ENCODE data around the gene ETV6.
"Not testable (repeated sequence)": the region's sequence is repeated elsewhere in the genome, so short reads cannot be mapped to it uniquely, and the experiment has no call there.

Gene ETV6

DNA sequence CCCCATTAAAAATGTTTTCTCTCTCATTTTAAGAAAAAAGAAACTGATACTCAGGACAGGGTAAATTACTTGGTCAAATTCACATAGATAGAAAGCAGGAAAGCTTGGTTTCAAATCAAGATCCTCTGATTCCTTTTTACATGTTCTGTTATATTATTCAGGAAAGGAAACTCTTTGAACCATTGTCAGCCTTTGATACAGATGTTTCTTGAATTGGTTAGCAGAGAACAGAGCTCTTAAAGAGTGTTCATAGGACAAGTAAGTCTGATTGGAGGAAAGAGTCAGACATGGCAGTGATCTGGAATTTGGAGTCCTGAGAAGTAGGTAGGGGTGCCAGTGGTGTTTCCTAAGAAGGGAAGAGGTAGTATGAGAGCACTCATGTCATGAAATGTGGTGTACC, 256.1 kb downstream of the ETV6 start:
- in situ Hi-C loops (cut with HindIII; ENCODE audit: low sequenced_read_pairs), result loop anchor here (5.0 kb wide), 1 partner anchor 42 kb away; no protein-coding TSS in a partner anchor
- DNase-seq (ENCODE audit: low read depth), result no peak
- no peak for TF ChIP-seq CTCF (IDR thresholded peaks at IDR 0.05; ENCODE audit: low read depth, low read length, missing control alignments)
- H3K4me3 ChIP-seq (ENCODE audit: low read depth, low read length), result no peak overlapping the region

GRCh38 chr12:11906286-11906935, 256.9 kb downstream of the ETV6 start:
- H3K4me3 ChIP-seq (ENCODE audit: low read depth, low read length), result no peak overlapping the region
- in situ Hi-C loops (cut with HindIII; ENCODE audit: low sequenced_read_pairs), result loop anchor here (5.0 kb wide), 1 partner anchor 41 kb away; no protein-coding TSS in a partner anchor
- peak; percentile 18 for DNase-seq (ENCODE audit: low read depth)
- no peak for TF ChIP-seq CTCF (IDR thresholded peaks at IDR 0.05; ENCODE audit: low read depth, low read length, missing control alignments)

DNA sequence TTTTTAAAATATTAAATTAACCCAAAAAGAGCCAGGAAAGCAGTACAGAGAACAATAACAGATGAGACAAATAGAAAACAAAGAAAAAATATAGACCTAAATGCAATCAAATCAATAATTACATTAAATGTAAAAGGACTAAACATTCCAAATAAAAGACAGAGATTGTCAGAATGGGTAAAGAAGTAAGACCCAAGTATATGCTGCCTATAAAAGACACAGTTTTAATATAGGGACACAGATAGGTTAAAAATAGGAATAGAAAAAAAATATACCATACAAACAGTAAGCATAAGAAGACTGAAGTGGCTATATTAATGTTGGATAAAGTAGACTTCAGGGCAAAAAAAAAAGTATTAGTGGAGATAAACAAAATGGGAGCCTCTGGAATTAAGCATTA, 258.2 kb downstream of the ETV6 start:
- DNase-seq (ENCODE audit: low read depth), result no peak
- TF ChIP-seq CTCF (IDR thresholded peaks at IDR 0.05; ENCODE audit: low read depth, low read length, missing control alignments), result no peak
- no peak overlapping the region for H3K4me3 ChIP-seq (ENCODE audit: low read depth, low read length)
- in situ Hi-C loops (cut with HindIII; ENCODE audit: low sequenced_read_pairs), result loop anchor here (5.0 kb wide), 1 partner anchor 40 kb away; no protein-coding TSS in a partner anchor

- in situ Hi-C loops (cut with HindIII; ENCODE audit: low sequenced_read_pairs), result loop anchor here (5.0 kb wide), 1 partner anchor 38 kb away; no protein-coding TSS in a partner anchor
- not testable (repeated sequence) for DNase-seq (ENCODE audit: low read depth); H3K4me3 ChIP-seq (ENCODE audit: low read depth, low read length)
These were observed 259.9 kb downstream of the ETV6 start for GRCh38 chr12:11909406-11909805.

DNA sequence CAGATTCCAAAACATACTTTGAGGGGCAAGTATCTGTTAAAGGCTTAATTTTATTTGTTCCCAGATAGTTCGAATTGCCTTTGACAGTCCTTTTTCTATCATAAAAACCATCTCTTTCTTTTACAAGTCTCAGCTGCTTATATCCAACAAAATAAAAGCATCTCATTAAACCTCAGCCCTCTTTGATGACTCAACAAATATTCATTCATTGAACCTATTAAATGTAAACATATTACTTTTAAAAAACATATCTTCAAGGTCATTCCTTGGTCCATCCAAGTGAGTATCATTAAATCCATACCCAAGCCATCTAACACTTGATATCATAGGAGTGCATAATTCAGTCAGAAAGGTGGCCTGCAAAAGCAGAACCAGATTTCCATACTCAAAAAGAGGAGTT, 266.6 kb downstream of the ETV6 start:
- TF ChIP-seq CTCF (IDR thresholded peaks at IDR 0.05; ENCODE audit: low read depth, low read length, missing control alignments), result no peak
- in situ Hi-C loops (cut with HindIII; ENCODE audit: low sequenced_read_pairs), result no loop called here
- DNase-seq (ENCODE audit: low read depth), result no peak
- H3K4me3 ChIP-seq (ENCODE audit: low read depth, low read length), result no peak overlapping the region

- H3K4me3 ChIP-seq (ENCODE audit: low read depth, low read length), result no peak overlapping the region
- no peak for TF ChIP-seq CTCF (IDR thresholded peaks at IDR 0.05; ENCODE audit: low read depth, low read length, missing control alignments)
- in situ Hi-C loops (cut with HindIII; ENCODE audit: low sequenced_read_pairs), result no loop called here
- no peak for DNase-seq (ENCODE audit: low read depth)
These were observed 267.3 kb downstream of the ETV6 start for GRCh38 chr12:11916771-11917170.

DNA sequence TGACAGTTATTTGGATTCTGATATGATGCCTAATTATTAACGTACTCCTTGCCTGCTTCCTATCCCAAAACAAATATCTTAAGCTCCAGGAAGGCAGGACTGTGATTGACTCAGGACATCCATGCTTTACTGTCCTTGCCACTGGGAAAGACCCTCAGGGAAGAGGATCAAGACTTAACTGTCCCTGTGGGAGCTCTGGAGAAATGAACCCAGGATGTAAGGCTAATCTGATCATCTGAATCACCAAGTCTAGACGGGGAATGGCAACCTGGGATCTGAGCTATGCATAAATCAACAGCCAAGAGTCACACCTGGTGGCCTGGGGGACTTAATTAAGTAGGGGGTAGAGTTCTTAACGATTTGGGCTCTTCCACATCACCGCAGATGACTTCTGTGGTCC, 268.0 kb downstream of the ETV6 start:
- in situ Hi-C loops (cut with HindIII; ENCODE audit: low sequenced_read_pairs), result no loop called here
- no peak overlapping the region for H3K4me3 ChIP-seq (ENCODE audit: low read depth, low read length)
- DNase-seq (ENCODE audit: low read depth), result no peak
- TF ChIP-seq CTCF (IDR thresholded peaks at IDR 0.05; ENCODE audit: low read depth, low read length, missing control alignments), result no peak

Measured in astrocyte of the cerebellum (primary cell).